ENCODE measurements around the gene MMP24OS.
"Not testable (repeated sequence)": the region's sequence is repeated elsewhere in the genome, so short reads cannot be mapped to it uniquely, and the experiment has no call there.

The MMP24OS gene

GRCh38 chr20:35318502-35319157 is 40.7 kb upstream of the MMP24OS start:
- peaks cover 0 to 8% (median 0%) of the 10 kb centered on the region in 5 donors for H3K4me1 ChIP-seq (ENCODE audit: control insufficient read depth in 5 of 5, insufficient read depth in 5 of 5, low read length in 5 of 5)
- no peaks in the 10 kb centered on the region for H3K9me3 ChIP-seq (ENCODE audit: control insufficient read depth in 5 of 5, low read length in 5 of 5)
- no peaks in the 10 kb centered on the region for H3K27me3 ChIP-seq (ENCODE audit: control insufficient read depth in 5 of 5, insufficient read depth in 4 of 5, low read length in 5 of 5)
- H3K36me3 ChIP-seq (ENCODE audit: control insufficient read depth in 5 of 5, insufficient read depth in 5 of 5, low read length in 5 of 5) = peaks cover 0 to 20% (median 9%) of the 10 kb centered on the region in 5 donors
- no peak overlapping the region for H3K9ac ChIP-seq (ENCODE audit: low read length in 5 of 5)
- H3K4me3 ChIP-seq (ENCODE audit: low read depth in 1 of 5, low read length in 5 of 5) = no peak overlapping the region
- H3K27ac ChIP-seq (ENCODE audit: low read depth, low read length) = no peak overlapping the region

GRCh38 chr20:35317416-35318210 is 39.7 kb upstream of the MMP24OS start:
- Histone ChIP-seq H3K4me3 (ENCODE audit: low read depth in 1 of 5, low read length in 5 of 5) (no peak overlapping the region), H3K27me3 (ENCODE audit: control insufficient read depth in 5 of 5, insufficient read depth in 4 of 5, low read length in 5 of 5) (no peaks in the 10 kb centered on the region), H3K4me1 (ENCODE audit: control insufficient read depth in 5 of 5, insufficient read depth in 5 of 5, low read length in 5 of 5) (peaks cover 0 to 8% (median 0%) of the 10 kb centered on the region in 5 donors), H3K36me3 (ENCODE audit: control insufficient read depth in 5 of 5, insufficient read depth in 5 of 5, low read length in 5 of 5) (peaks cover 0 to 24% (median 12%) of the 10 kb centered on the region in 5 donors), H3K27ac (ENCODE audit: low read depth, low read length) (no peak overlapping the region), H3K9ac (ENCODE audit: low read length in 5 of 5) (no peak overlapping the region), H3K9me3 (ENCODE audit: control insufficient read depth in 5 of 5, low read length in 5 of 5) (no peaks in the 10 kb centered on the region)

GRCh38 chr20:35316086-35316485 is 38.2 kb upstream of the MMP24OS start:
- Histone ChIP-seq H3K9ac (ENCODE audit: low read length in 5 of 5) (no peak overlapping the region), H3K27ac (ENCODE audit: low read depth, low read length) (no peak overlapping the region), H3K4me3 (ENCODE audit: low read depth in 1 of 5, low read length in 5 of 5) (no peak overlapping the region), H3K36me3 (ENCODE audit: control insufficient read depth in 5 of 5, insufficient read depth in 5 of 5, low read length in 5 of 5) (peaks cover 0 to 28% (median 13%) of the 10 kb centered on the region in 5 donors), H3K4me1 (ENCODE audit: control insufficient read depth in 5 of 5, insufficient read depth in 5 of 5, low read length in 5 of 5) (peaks cover 0 to 8% (median 0%) of the 10 kb centered on the region in 5 donors), H3K9me3 (ENCODE audit: control insufficient read depth in 5 of 5, low read length in 5 of 5) (no peaks in the 10 kb centered on the region), H3K27me3 (ENCODE audit: control insufficient read depth in 5 of 5, insufficient read depth in 4 of 5, low read length in 5 of 5) (no peaks in the 10 kb centered on the region)

GRCh38 chr20:35315632-35316020 is 37.7 kb upstream of the MMP24OS start:
- H3K9ac ChIP-seq (ENCODE audit: low read length in 5 of 5); H3K4me1 ChIP-seq (ENCODE audit: control insufficient read depth in 5 of 5, insufficient read depth in 5 of 5, low read length in 5 of 5); H3K27ac ChIP-seq (ENCODE audit: low read depth, low read length); H3K9me3 ChIP-seq (ENCODE audit: control insufficient read depth in 5 of 5, low read length in 5 of 5); H3K4me3 ChIP-seq (ENCODE audit: low read depth in 1 of 5, low read length in 5 of 5); H3K27me3 ChIP-seq (ENCODE audit: control insufficient read depth in 5 of 5, insufficient read depth in 4 of 5, low read length in 5 of 5): not testable (repeated sequence)
- peaks cover 0 to 26% (median 10%) of the 10 kb centered on the region in 5 donors for H3K36me3 ChIP-seq (ENCODE audit: control insufficient read depth in 5 of 5, insufficient read depth in 5 of 5, low read length in 5 of 5)

GRCh38 chr20:35314816-35315631 is 37.1 kb upstream of the MMP24OS start:
- Histone ChIP-seq H3K4me3 (ENCODE audit: low read depth in 1 of 5, low read length in 5 of 5) (no peak overlapping the region), H3K36me3 (ENCODE audit: control insufficient read depth in 5 of 5, insufficient read depth in 5 of 5, low read length in 5 of 5) (peaks cover 0 to 26% (median 9%) of the 10 kb centered on the region in 5 donors), H3K4me1 (ENCODE audit: control insufficient read depth in 5 of 5, insufficient read depth in 5 of 5, low read length in 5 of 5) (peaks cover 0 to 8% (median 0%) of the 10 kb centered on the region in 5 donors), H3K27me3 (ENCODE audit: control insufficient read depth in 5 of 5, insufficient read depth in 4 of 5, low read length in 5 of 5) (no peaks in the 10 kb centered on the region), H3K9me3 (ENCODE audit: control insufficient read depth in 5 of 5, low read length in 5 of 5) (no peaks in the 10 kb centered on the region), H3K27ac (ENCODE audit: low read depth, low read length) (no peak overlapping the region), H3K9ac (ENCODE audit: low read length in 5 of 5) (no peak overlapping the region)

- Histone ChIP-seq H3K4me3 (ENCODE audit: low read depth in 1 of 5, low read length in 5 of 5) (no peak overlapping the region), H3K27ac (ENCODE audit: low read depth, low read length) (no peak overlapping the region), H3K27me3 (ENCODE audit: control insufficient read depth in 5 of 5, insufficient read depth in 4 of 5, low read length in 5 of 5) (no peaks in the 10 kb centered on the region), H3K9ac (ENCODE audit: low read length in 5 of 5) (no peak overlapping the region), H3K36me3 (ENCODE audit: control insufficient read depth in 5 of 5, insufficient read depth in 5 of 5, low read length in 5 of 5) (peaks cover 0 to 28% (median 15%) of the 10 kb centered on the region in 5 donors), H3K9me3 (ENCODE audit: control insufficient read depth in 5 of 5, low read length in 5 of 5) (no peaks in the 10 kb centered on the region), H3K4me1 (ENCODE audit: control insufficient read depth in 5 of 5, insufficient read depth in 5 of 5, low read length in 5 of 5) (peaks cover 0 to 18% (median 11%) of the 10 kb centered on the region in 5 donors)
Measured at GRCh38 chr20:35312318-35312717, 34.4 kb upstream of the MMP24OS start.

- no peaks in the 10 kb centered on the region for H3K27me3 ChIP-seq (ENCODE audit: control insufficient read depth in 5 of 5, insufficient read depth in 4 of 5, low read length in 5 of 5)
- no peaks in the 10 kb centered on the region for H3K9me3 ChIP-seq (ENCODE audit: control insufficient read depth in 5 of 5, low read length in 5 of 5)
- no peak overlapping the region for H3K27ac ChIP-seq (ENCODE audit: low read depth, low read length)
- no peak overlapping the region for H3K9ac ChIP-seq (ENCODE audit: low read length in 5 of 5)
- peaks cover 0 to 23% (median 16%) of the 10 kb centered on the region in 5 donors for H3K4me1 ChIP-seq (ENCODE audit: control insufficient read depth in 5 of 5, insufficient read depth in 5 of 5, low read length in 5 of 5)
- H3K4me3 ChIP-seq (ENCODE audit: low read depth in 1 of 5, low read length in 5 of 5) = no peak overlapping the region
- H3K36me3 ChIP-seq (ENCODE audit: control insufficient read depth in 5 of 5, insufficient read depth in 5 of 5, low read length in 5 of 5) = peaks cover 0 to 28% (median 15%) of the 10 kb centered on the region in 5 donors
Measured at GRCh38 chr20:35311822-35312221, 33.9 kb upstream of the MMP24OS start.

GRCh38 chr20:35311409-35311808 is 33.5 kb upstream of the MMP24OS start:
- H3K27me3 ChIP-seq (ENCODE audit: control insufficient read depth in 5 of 5, insufficient read depth in 4 of 5, low read length in 5 of 5) = no peaks in the 10 kb centered on the region
- no peak overlapping the region for H3K27ac ChIP-seq (ENCODE audit: low read depth, low read length)

GRCh38 chr20:35307666-35308653 is 30.0 kb upstream of the MMP24OS start:
- Histone ChIP-seq H3K27me3 (ENCODE audit: control insufficient read depth in 5 of 5, insufficient read depth in 4 of 5, low read length in 5 of 5) (no peaks in the 10 kb centered on the region), H3K9ac (ENCODE audit: low read length in 5 of 5) (peak overlapping the region in 2 of 5 donors; percentile 16 to 29), H3K9me3 (ENCODE audit: control insufficient read depth in 5 of 5, low read length in 5 of 5) (no peaks in the 10 kb centered on the region), H3K4me1 (ENCODE audit: control insufficient read depth in 5 of 5, insufficient read depth in 5 of 5, low read length in 5 of 5) (peaks cover 0 to 24% (median 17%) of the 10 kb centered on the region in 5 donors), H3K36me3 (ENCODE audit: control insufficient read depth in 5 of 5, insufficient read depth in 5 of 5, low read length in 5 of 5) (peaks cover 0 to 37% (median 17%) of the 10 kb centered on the region in 5 donors), H3K4me3 (ENCODE audit: low read depth in 1 of 5, low read length in 5 of 5) (no peak overlapping the region), H3K27ac (ENCODE audit: low read depth, low read length) (no peak overlapping the region)

More at GRCh38 chr20:35311409-35311808, 33.5 kb upstream of the MMP24OS start:
- H3K4me1 ChIP-seq (ENCODE audit: control insufficient read depth in 5 of 5, insufficient read depth in 5 of 5, low read length in 5 of 5) = peaks cover 0 to 27% (median 17%) of the 10 kb centered on the region in 5 donors
- peaks cover 0 to 30% (median 15%) of the 10 kb centered on the region in 5 donors for H3K36me3 ChIP-seq (ENCODE audit: control insufficient read depth in 5 of 5, insufficient read depth in 5 of 5, low read length in 5 of 5)
- H3K9me3 ChIP-seq (ENCODE audit: control insufficient read depth in 5 of 5, low read length in 5 of 5) = no peaks in the 10 kb centered on the region
- H3K9ac ChIP-seq (ENCODE audit: low read length in 5 of 5) = no peak overlapping the region
- H3K4me3 ChIP-seq (ENCODE audit: low read depth in 1 of 5, low read length in 5 of 5) = no peak overlapping the region
